GM18868 (cell line): ENCODE results near the gene PSMD8.
A peak's percentile ranks its signal among the peaks of the same experiment; 100 is the strongest.

ENCODE experiments used
- ATAC-seq: cut with Tn5 transposase; IDR thresholded peaks from one replicate; pipeline ENCODE4 v1.9.1; 2021; ENCODE audit warnings: mild to moderate bottlenecking, moderate library complexity; ENCODE audit not compliant: unreplicated experiment

The PSMD8 gene

DNA sequence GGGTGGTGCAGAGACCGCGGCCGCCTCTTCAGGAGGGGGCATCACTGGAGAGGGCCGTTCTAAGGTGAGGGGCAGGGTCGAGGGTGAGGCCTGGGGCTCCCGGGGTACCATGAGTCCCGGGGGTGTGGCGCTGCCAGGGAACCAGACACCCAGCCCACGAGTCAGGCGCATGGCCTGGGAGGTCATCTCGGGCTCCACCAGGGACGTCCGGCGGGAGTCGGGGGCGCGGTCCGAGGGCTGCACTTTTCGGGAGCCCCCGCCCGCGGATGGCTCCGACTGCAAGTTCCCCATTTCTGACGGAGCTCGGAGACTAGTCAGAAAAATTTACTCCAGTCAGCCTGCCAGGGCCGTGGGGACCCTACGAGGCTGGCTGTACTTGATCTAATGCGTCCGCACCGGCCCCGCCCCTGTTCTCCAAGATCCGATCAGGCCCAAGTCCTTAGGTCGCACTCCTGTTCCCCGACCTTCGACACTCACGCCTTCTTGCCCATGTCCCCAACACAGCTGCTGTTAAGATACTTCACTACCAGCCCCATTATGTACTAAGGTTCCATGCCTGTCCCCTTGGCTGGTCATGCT, 12.7 kb downstream of the PSMD8 start:
- ATAC-seq, result no peak

DNA sequence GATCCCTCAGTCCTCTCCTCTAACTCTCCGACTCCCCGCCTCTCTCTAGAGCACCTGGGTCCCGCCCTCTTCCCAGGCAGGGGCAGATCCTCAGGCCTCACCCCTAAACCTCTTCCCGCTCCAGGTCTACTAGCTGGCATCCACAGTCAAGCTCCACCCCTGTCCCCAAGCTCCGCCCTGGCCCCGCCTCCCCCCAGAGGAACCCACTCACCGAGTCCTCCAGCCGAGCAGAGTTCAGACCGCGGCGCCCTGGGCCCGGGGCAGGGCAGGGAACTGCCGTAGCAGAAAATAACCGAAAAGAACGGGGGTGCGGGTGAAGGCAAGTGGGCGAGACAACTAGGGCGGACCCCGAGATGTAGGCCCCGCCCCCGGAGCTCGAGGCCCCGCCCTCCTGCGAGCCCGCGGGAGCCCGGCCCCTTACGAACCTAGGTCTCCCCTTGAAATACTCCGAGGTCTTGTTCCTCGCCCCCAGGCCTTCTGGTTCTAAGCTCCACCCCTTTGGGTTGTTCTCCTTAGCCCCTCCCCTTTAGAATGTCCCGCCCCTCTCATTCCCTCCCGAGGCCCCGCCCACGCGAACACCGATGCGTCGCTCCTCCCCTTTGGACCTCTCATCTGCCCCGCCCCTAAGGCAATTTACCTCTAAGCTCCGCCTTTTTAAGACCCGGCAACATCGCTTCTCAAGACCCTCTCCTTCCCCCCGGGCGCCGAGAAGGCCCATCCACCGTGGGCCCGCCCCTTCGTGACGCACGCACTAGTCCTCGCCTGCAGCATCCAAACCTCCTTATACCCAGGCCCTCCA, 13.4 kb downstream of the PSMD8 start, which contains the start of gene GGN:
TSS of gene GGN (minus strand) at position 485 of the 799 bp plus-strand sequence. CDS start 773 bp downstream, outside the sequence.
- peak; percentile 54 for ATAC-seq

GRCh38 chr19:38388349-38389100, 14.2 kb downstream of the PSMD8 start, which contains the start of gene SPRED3:
Gene SPRED3, plus strand, starts transcription at chr19:38388697. Its CDS starts 1,606 bp downstream, at chr19:38390303.
- ATAC-seq, result no peak

DNA sequence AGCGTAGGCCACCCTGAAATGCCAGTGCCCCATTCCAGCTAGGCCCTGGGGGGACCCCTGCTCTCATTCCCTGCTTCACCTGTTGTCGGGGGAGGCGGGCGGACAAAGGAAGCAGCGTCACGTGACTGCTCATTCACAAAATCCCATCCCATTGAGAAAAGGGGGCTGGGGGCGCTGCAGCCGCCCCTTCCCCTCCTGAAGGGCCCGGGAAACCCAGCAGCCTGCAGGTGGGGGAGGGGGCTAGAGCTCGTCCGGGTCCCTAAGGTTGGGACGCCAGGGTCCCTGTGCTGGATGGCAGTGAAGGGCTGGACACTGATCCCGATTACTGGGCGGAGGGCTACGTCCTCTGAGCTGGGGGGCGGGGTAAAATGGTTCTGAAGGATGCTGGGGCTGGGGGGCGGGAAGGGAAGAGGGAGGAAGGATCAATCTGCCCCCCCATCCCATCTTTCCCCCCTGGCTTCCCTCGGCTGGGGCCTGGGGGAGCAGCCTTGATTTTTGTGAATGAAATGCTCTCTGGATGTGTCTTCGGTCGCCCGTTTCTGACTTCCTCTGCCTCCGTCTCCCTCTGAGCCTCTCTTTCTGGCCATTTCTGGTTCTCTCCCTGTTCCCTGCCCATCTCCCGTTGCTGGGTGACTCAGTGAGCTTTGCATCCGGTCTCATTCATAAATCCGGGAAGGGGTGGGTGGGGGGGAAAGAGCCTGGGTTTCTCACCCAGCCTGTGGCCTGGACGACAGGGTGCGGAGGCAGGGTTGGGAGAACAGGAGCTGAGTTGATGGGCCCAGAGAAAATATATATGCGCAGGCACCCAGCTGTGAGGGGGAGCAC, 14.9 kb downstream of the PSMD8 start:
- ATAC-seq, result no peak

DNA sequence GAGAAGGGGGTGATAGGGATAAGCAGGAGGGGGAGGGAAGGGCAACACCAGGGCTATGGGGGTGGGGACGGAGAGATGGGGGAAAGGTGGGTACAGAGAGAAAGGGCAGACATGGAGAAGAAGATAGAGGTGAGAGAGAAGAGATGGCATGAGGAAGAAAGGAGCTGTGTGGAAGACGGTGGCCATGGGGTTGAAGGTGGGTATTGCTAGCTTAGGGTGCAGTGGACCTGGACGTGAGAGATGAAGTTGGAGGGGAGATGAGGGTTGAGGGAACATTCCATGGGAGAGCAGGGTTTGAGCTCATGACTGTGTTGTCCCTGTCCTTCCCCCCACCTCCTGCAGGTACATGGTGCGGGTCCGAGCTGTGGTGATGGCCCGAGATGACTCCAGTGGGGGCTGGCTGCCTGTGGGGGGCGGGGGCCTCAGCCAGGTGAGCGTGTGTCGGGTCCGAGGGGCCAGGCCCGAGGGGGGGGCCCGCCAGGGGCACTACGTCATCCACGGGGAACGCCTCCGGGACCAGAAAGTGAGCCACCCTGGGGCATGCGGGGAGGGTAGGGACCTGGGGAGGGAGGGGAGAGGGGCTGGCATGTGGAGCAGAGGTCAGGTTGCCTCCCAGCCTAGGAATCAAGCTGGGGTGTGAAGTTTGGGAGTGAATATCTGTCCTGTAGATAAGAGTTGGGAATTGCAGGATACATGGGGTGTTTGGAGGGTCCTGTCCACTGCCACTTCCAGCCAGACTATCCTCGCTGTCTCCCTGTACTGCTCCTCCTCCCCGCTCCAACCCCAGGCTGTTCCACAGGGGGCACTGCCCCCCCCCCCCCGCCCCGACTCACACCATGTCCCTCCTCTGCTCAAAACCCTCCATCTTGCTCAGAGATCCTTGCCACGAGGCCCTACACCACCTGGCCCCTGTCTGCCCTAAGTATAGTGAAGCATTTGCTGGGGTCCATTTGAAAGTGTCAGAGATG, 15.9 kb downstream of the PSMD8 start:
- ATAC-seq, result no peak

DNA sequence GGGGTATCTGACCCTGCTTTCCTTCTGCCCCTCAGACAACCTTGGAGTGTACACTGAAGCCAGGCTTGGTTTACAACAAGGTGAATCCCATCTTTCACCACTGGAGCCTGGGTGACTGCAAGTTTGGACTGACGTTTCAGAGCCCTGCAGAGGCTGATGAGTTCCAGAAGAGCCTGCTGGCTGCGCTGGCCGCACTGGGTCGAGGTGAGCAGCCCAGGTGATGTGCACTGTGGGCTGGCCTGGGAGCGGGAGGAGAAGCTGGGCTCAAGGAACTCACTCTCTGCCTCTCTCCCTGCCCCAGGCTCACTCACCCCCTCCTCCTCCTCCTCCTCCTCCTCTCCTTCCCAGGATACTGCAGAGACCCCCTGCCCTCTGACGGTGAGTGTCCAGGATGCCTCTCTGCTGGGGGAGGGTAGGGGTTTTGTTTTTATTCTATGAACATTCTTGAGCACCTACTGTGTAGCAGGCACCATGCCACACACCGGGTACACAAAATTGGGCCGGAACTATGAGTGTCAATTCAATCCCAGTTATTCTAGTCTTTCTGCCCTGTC, 17.6 kb downstream of the PSMD8 start:
- ATAC-seq, result no peak

- ATAC-seq, result no peak
These were observed 18.4 kb downstream of the PSMD8 start for GRCh38 chr19:38392707-38393308.

GRCh38 chr19:38394488-38394887, 20.1 kb downstream of the PSMD8 start:
- ATAC-seq, result peak; percentile 43

GRCh38 chr19:38395381-38396114, 21.2 kb downstream of the PSMD8 start:
- no peak for ATAC-seq

GRCh38 chr19:38399081-38399480, 24.7 kb downstream of the PSMD8 start:
- no peak for ATAC-seq

DNA sequence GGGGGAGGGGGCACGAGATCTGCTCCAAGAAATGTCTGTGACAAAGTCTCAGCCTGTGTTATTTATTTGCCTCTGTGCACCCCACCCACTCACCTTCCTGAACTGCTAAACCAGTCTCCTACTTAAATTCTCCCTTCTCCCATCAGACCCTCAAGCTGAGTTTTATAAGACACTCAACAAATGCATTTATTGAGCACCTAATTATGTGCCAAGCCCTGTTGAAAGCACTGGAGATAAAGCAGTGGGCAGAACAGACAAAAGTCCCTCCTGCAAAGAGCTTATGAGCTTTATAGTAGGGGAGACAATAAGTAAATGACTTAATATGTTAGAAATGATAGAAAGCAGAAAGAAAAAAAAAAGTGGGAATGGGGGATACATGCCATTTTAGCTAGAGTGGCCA, 25.2 kb downstream of the PSMD8 start:
- ATAC-seq, result no peak

DNA sequence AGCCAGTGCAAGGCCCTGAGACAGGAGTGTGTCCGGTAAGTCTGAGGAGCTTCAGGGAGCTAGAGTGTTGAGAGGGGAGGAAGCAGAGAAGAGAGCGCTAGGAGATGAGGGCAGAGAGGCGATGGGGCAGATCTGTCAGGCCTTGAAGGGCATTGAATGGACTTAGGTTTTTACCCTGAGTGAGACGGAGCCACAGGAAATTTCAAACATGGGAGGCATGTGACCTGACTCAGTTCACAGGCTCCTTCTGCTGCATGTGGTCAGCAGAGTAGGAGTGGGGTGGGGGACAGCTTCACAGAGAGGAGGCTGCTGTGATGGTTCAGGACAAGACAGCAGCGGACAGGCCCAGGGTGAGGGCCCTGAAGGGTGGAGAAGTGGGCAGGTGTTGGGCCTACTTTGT, 26.0 kb downstream of the PSMD8 start:
- ATAC-seq, result no peak

DNA sequence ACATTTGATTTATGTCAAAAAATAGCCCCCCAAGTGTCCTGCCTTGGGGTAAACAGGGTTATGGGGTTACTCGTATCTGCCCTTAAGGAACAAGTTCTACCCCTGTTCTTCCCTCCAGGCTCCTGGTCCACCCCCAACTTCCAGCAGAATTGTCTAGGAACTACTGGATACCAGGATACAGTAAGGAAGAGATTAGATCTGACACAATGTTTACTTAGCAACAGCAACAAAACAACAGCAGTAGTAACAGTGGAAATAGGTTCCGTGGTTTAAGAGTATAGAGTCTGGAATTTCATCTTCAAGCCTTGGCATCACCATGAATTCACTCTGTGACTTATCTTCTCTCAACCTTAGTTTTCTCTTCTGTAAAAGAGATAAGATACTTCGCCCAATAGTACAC, 26.8 kb downstream of the PSMD8 start:
- no peak for ATAC-seq

DNA sequence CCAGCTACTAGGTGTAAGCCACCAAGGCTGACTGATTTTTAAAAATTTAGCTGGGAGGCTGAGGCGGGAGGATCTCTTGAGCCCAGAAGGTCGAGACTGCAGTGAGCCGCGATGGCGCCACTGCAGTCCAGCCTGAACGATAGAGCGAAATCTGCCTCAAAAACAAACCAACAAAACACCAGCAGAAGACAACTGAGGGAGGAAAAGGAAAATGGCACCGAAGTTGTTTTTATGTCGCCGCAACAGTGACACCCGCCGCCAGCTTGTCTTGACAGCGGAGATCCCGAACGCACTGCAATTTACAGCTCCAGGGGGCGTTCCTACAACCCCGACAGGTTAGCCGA, 28.2 kb downstream of the PSMD8 start:
- ATAC-seq, result no peak

DNA sequence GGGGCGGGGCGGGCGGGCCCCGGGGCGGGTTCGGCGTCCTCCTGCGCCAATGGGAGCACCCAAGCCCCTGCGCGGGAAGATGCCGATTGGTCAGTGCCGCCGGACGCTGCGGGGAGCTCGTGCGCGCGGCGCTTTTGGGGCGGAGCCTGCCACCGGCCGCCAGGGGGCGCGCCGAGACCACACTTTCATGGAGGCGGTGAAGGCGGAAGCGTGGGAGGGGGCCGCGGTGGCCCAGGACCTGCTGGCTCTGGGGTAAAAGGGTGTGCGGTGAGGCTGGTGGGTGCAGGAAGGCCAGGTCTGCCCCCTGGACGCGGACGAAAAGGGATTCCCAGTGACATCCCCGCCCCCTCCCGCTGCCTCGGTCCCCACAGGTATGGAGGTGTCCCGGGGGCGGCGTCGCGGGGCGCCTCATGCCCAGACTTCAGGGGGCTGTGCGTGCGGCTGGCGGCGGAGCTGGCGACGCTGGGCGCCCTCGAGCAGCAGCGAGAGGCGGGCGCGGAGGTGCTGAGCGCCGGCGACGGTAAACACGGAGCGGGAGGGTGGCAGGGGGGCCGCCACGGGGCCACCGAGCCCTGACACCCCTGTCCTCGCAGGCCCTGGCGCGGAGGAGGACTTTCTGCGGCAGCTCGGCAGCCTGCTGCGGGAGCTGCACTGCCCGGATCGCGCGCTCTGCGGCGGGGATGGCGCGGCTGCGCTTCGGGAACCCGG, 28.8 kb downstream of the PSMD8 start, which contains the start of gene FAM98C:
TSS of gene FAM98C (plus strand) at position 127 of the 708 bp plus-strand sequence. CDS start at position 188, 61 bp downstream.
- ATAC-seq, result peak; percentile 89

DNA sequence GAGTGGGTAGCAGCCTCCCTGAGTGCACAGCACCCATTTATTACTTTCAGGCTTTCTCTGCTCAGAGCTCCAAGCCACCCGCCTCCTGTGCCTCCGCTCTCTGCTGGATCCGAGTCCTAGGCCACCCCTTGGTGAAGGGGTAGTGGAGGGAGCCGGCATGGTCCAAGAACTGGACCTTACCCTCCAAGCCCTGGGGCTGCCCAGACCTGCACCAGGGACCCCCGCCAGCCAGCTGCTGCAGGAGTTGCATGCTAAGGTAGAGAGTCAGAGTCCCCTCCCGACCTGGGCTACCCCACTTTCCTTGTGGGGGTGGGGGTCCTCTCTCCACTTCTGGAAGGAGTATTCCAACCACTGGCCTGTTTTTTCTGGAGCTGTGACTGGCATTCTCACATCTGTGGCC, 30.5 kb downstream of the PSMD8 start:
- no peak for ATAC-seq

GRCh38 chr19:38405276-38405675, 30.9 kb downstream of the PSMD8 start:
- no peak for ATAC-seq
